NCI-H2196 treated with DMSO at 0.1 percent for 48 hours (cell line): ENCODE results near the gene MECR.

Experiments used
- DNase-seq: peaks from one replicate; lab custom pipeline; 2025; ENCODE audit not compliant: unreplicated experiment; lab: John Stamatoyannopoulos, UW

Gene MECR

GRCh38 chr1:29255134-29255666, 24.5 kb upstream of the MECR start:
- no peak for DNase-seq

GRCh38 chr1:29254346-29254745, 23.6 kb upstream of the MECR start:
- no peak for DNase-seq

- DNase-seq, result no peak
These were observed 22.4 kb upstream of the MECR start for GRCh38 chr1:29253180-29253579.

- no peak for DNase-seq
These were observed 20.7 kb upstream of the MECR start for GRCh38 chr1:29251164-29252124.

GRCh38 chr1:29249951-29250581, 19.3 kb upstream of the MECR start:
- no peak for DNase-seq

GRCh38 chr1:29249170-29249691, 18.5 kb upstream of the MECR start:
- DNase-seq, result no peak

GRCh38 chr1:29248409-29248808, 17.7 kb upstream of the MECR start:
- no peak for DNase-seq

- DNase-seq, result no peak
These were observed 17.0 kb upstream of the MECR start for GRCh38 chr1:29247571-29248273.

GRCh38 chr1:29247044-29247443, 16.3 kb upstream of the MECR start:
- no peak for DNase-seq

GRCh38 chr1:29245876-29246275, 15.1 kb upstream of the MECR start:
- DNase-seq, result no peak

GRCh38 chr1:29245261-29245660, 14.5 kb upstream of the MECR start:
- DNase-seq, result no peak

- no peak for DNase-seq
These were observed 13.1 kb upstream of the MECR start for GRCh38 chr1:29243871-29244200.

- no peak for DNase-seq
These were observed 12.5 kb upstream of the MECR start for GRCh38 chr1:29243023-29243870.

- no peak for DNase-seq
These were observed 10.3 kb upstream of the MECR start for GRCh38 chr1:29240986-29241385.

GRCh38 chr1:29240400-29240837, 9.7 kb upstream of the MECR start:
- no peak for DNase-seq

- DNase-seq, result no peak
These were observed 8.4 kb upstream of the MECR start for GRCh38 chr1:29239142-29239541.

- DNase-seq, result no peak
These were observed 7.9 kb upstream of the MECR start for GRCh38 chr1:29238620-29239002.

- DNase-seq, result no peak
These were observed 7.3 kb upstream of the MECR start for GRCh38 chr1:29237852-29238619.

GRCh38 chr1:29237129-29237821, 6.5 kb upstream of the MECR start:
- no peak for DNase-seq
